ENCODE results near the gene FAM131A. TPM values are rescaled to one million over a fixed set of nuclear protein-coding genes. Genes with fewer than 3 reads are reported as not detected.
A peak's percentile ranks its signal among the peaks of the same experiment; 100 is the strongest.

Gene FAM131A
- total and polyA plus RNA-seq, 2 donors (not counting 1 experiment from before 2014, with no cell fraction given), result 11.7 to 13.4 TPM

- Histone ChIP-seq H3K4me1 (ENCODE audit: control insufficient read depth in 2 of 2, insufficient read depth in 2 of 2, low read length in 2 of 2) (peaks cover 12 to 17% of the 10 kb centered on the region in 2 donors), H2AFZ (ENCODE audit: insufficient read depth, low read depth, low read length, poor library complexity, severe bottlenecking) (no peak overlapping the region), H3K4me3 (ENCODE audit: control extremely low read depth in 1 of 5, extremely low read depth in 1 of 5, insufficient read depth in 1 of 5, low read depth in 2 of 5, low read length in 4 of 5) (no peak overlapping the region), H3K36me3 (replicated peaks in 1 of 2; ENCODE audit: control extremely low read depth in 1 of 2, control insufficient read depth in 1 of 2, extremely low read depth in 1 of 2, insufficient read depth in 2 of 2, low read length in 1 of 2) (peaks cover 0 to 12% of the 10 kb centered on the region in 2 experiments), H3K9ac (ENCODE audit: low read length) (no peak overlapping the region), H3K4me2 (replicated peaks; ENCODE audit: low read depth, low read length, poor library complexity, severe bottlenecking) (no peak overlapping the region), H3K9me3 (ENCODE audit: control extremely low read depth in 1 of 3, control insufficient read depth in 2 of 3, insufficient read depth in 1 of 3, low read length in 2 of 3) (no peaks in the 10 kb centered on the region), H4K20me1 (ENCODE audit: control insufficient read depth, insufficient read depth, low read length, poor library complexity, severe bottlenecking) (peaks cover 7% of the 10 kb centered on the region), H3K27me3 (replicated peaks in 1 of 4; ENCODE audit: control extremely low read depth in 1 of 4, control insufficient read depth in 3 of 4, insufficient read depth in 4 of 4, low read length in 3 of 4) (peaks cover 0 to 6% (median 0%) of the 10 kb centered on the region in 4 experiments), H3K27ac (ENCODE audit: low read length in 2 of 2) (no peak overlapping the region), H3K79me2 (ENCODE audit: control insufficient read depth, insufficient read depth, low read length) (peaks cover 27% of the 10 kb centered on the region)
- peaks cover 22% of the 10 kb centered on the region for H3K4me1 Mint-ChIP-seq
- TF ChIP-seq CTCF (IDR thresholded peaks at IDR 0.05) (no peak), EZH2 (IDR thresholded peaks at IDR 0.05; ENCODE audit: borderline replicate concordance, insufficient read depth, low read depth, low read length, poor library complexity, severe bottlenecking) (no peak)
- H3K27ac Mint-ChIP-seq, result peak overlapping the region; percentile 20
- H3K4me3 Mint-ChIP-seq, result no peak overlapping the region
- H3K27me3 Mint-ChIP-seq, result peaks cover 9% of the 10 kb centered on the region
- intact Hi-C loops (cut with micrococcal nuclease), result loop anchor here (5.0 kb wide), 2 partner anchors 279 to 599 kb away; partner anchors contain the start of genes ABCC5 and YEATS2
- POLR2A ChIA-PET, result no interaction called here
- ATAC-seq (ENCODE audit: low read depth) (no peak), DNase-seq (no peak)
- CTCF ChIA-PET, result no interaction called here
- WGBS (ENCODE audit: insufficient coverage), result 100% methylated on average over 5 of the region's 7 CpGs
- H3K9me3 Mint-ChIP-seq (ENCODE audit: insufficient read depth), result no peaks in the 10 kb centered on the region
Measured at GRCh38 chr3:184296616-184297015, 40.8 kb upstream of the FAM131A start.

GRCh38 chr3:184298759-184299487 lies 38.5 kb upstream of the FAM131A start, which contains the start of gene PSMD2:
TSS of gene PSMD2 (plus strand) at chr3:184299241. CDS start at chr3:184299267, 26 bp downstream.
- under 1% methylated on average over 75 of the region's 78 CpGs for WGBS (ENCODE audit: insufficient coverage)
- POLR2A ChIA-PET, result interaction anchor here (1.0 kb wide), 1 partner anchor 63 kb away, joined by 4 read pairs; no protein-coding TSS in a partner anchor
- H3K9me3 Mint-ChIP-seq (ENCODE audit: insufficient read depth), result no peaks in the 10 kb centered on the region

More at GRCh38 chr3:184298759-184299487, 38.5 kb upstream of the FAM131A start, which contains the start of gene PSMD2:
- H3K36me3 ChIP-seq (replicated peaks in 1 of 2; ENCODE audit: control extremely low read depth in 1 of 2, control insufficient read depth in 1 of 2, extremely low read depth in 1 of 2, insufficient read depth in 2 of 2, low read length in 1 of 2), result peaks cover 3 to 35% of the 10 kb centered on the region in 2 experiments
- Mint-ChIP-seq H3K27ac (peak within 1 kb of the TSS; percentile 91), H3K4me1 (peaks cover 22% of the 10 kb centered on the region), H3K27me3 (peaks cover 6% of the 10 kb centered on the region), H3K4me3 (peak within 1 kb of the TSS; percentile 95)
- H2AFZ ChIP-seq (ENCODE audit: insufficient read depth, low read depth, low read length, poor library complexity, severe bottlenecking), result peak within 1 kb of the TSS; percentile 100
- H3K27me3 ChIP-seq (replicated peaks in 1 of 4; ENCODE audit: control extremely low read depth in 1 of 4, control insufficient read depth in 3 of 4, insufficient read depth in 4 of 4, low read length in 3 of 4), result peaks cover 0 to 2% (median 0%) of the 10 kb centered on the region in 4 experiments
- peak; percentile 96 for DNase-seq
- H3K4me3 ChIP-seq (ENCODE audit: control extremely low read depth in 1 of 5, extremely low read depth in 1 of 5, insufficient read depth in 1 of 5, low read depth in 2 of 5, low read length in 4 of 5), result peak within 1 kb of the TSS; percentile 63 to 92 (median 79)
- peak within 1 kb of the TSS; percentile 65 to 82 for H3K27ac ChIP-seq (ENCODE audit: low read length in 2 of 2)
- H3K79me2 ChIP-seq (ENCODE audit: control insufficient read depth, insufficient read depth, low read length), result peaks cover 32% of the 10 kb centered on the region
- H4K20me1 ChIP-seq (ENCODE audit: control insufficient read depth, insufficient read depth, low read length, poor library complexity, severe bottlenecking), result peaks cover 22% of the 10 kb centered on the region
- intact Hi-C loops (cut with micrococcal nuclease), result loop anchor here (1.0 to 5.0 kb wide), 12 partner anchors 15 to 602 kb away; partner anchors contain the start of genes ABCC5, ABCF3, AP2M1 and EEF1AKMT4
- H3K9ac ChIP-seq (ENCODE audit: low read length), result peak within 1 kb of the TSS; percentile 89
- no peaks in the 10 kb centered on the region for H3K9me3 ChIP-seq (ENCODE audit: control extremely low read depth in 1 of 3, control insufficient read depth in 2 of 3, insufficient read depth in 1 of 3, low read length in 2 of 3)
- peaks cover 12 to 17% of the 10 kb centered on the region in 2 donors for H3K4me1 ChIP-seq (ENCODE audit: control insufficient read depth in 2 of 2, insufficient read depth in 2 of 2, low read length in 2 of 2)
- H3K4me2 ChIP-seq (replicated peaks; ENCODE audit: low read depth, low read length, poor library complexity, severe bottlenecking), result peak within 1 kb of the TSS; percentile 99
- ATAC-seq (ENCODE audit: low read depth), result peak; percentile 95
- TF ChIP-seq CTCF (IDR thresholded peaks at IDR 0.05) (no peak), EZH2 (IDR thresholded peaks at IDR 0.05; ENCODE audit: borderline replicate concordance, insufficient read depth, low read depth, low read length, poor library complexity, severe bottlenecking) (no peak)
- CTCF ChIA-PET, result interaction anchor here (0.6 to 0.8 kb wide), 2 partner anchors 64 to 185 kb away, joined by 3 read pairs; no protein-coding TSS in a partner anchor
